SK-N-SH treated with all-trans-retinoic acid at 6 μM for 48 hours (cell line): ENCODE results near the gene KRT25.

Experiments
- ATAC-seq: fragments of 200-7000 bp; cut with Tn5 transposase; 3 replicates; pipeline ENCODE4 v1.9.1; 2020; ENCODE audit warnings: mild to moderate bottlenecking, moderate library complexity
- ARNTL ChIP-seq: fragments of 450-650 bp; formaldehyde crosslinking; IDR thresholded peaks from 2 replicates; pipeline ENCODE4 v1.5.0; 2020; ENCODE audit warnings: low read depth, mild to moderate bottlenecking, moderate library complexity, borderline replicate concordance
- BACH2 ChIP-seq: fragments of 250-450 bp; sonication (Bioruptor Pico); IDR thresholded peaks from 2 replicates; pipeline ENCODE4 v1.9.0; 2021; ENCODE audit warnings: mild to moderate bottlenecking, borderline replicate concordance
- CSDC2 ChIP-seq: fragments of 250-450 bp; sonication (Bioruptor Pico); IDR thresholded peaks from 2 replicates; pipeline ENCODE4 v1.5.0; 2020; ENCODE audit warnings: mild to moderate bottlenecking, moderate library complexity
- CSRNP3 ChIP-seq: fragments of 250-450 bp; sonication (Bioruptor Pico); IDR thresholded peaks from 2 replicates; pipeline ENCODE4 v1.5.1; 2021; ENCODE audit warnings: mild to moderate bottlenecking, moderate library complexity
- ESRRG ChIP-seq: fragments of 250-450 bp; sonication (Bioruptor Pico); IDR thresholded peaks from 2 replicates; pipeline ENCODE4 v1.6.1; 2021; ENCODE audit warnings: mild to moderate bottlenecking
- GLIS3 ChIP-seq: fragments of 250-450 bp; sonication (Bioruptor Pico); IDR thresholded peaks from 2 replicates; pipeline ENCODE4 v1.5.0; 2020; ENCODE audit warnings: mild to moderate bottlenecking, moderate library complexity
- ISL1 ChIP-seq: fragments of 250-450 bp; sonication (Bioruptor Pico); IDR thresholded peaks from 2 replicates; pipeline ENCODE4 v2.1.2; 2022; ENCODE audit warnings: mild to moderate bottlenecking, moderate library complexity
- OSR1 ChIP-seq: fragments of 250-450 bp; sonication (Bioruptor Pico); IDR thresholded peaks from 2 replicates; pipeline ENCODE4 v1.8.0; 2022; ENCODE audit warnings: moderate library complexity, mild to moderate bottlenecking, inconsistent platforms
- PPARA ChIP-seq: fragments of 250-450 bp; sonication (Bioruptor Pico); IDR thresholded peaks from 2 replicates; pipeline ENCODE4 v1.5.0; 2020; ENCODE audit warnings: mild to moderate bottlenecking, borderline replicate concordance
- RARB ChIP-seq: fragments of 250-450 bp; sonication (Bioruptor Pico); IDR thresholded peaks from 2 replicates; pipeline ENCODE4 v1.8.0; 2021; ENCODE audit warnings: mild to moderate bottlenecking, moderate library complexity
- TCF4 ChIP-seq: fragments of 250-450 bp; sonication (Bioruptor Pico); IDR thresholded peaks from 2 replicates; pipeline ENCODE4 v1.8.0; 2021; ENCODE audit warnings: mild to moderate bottlenecking, moderate library complexity, borderline replicate concordance
- TOX ChIP-seq: fragments of 250-450 bp; sonication (Bioruptor Pico); IDR thresholded peaks from 2 replicates; pipeline ENCODE4 v1.8.0; 2021; ENCODE audit warnings: mild to moderate bottlenecking, moderate library complexity, borderline replicate concordance
- ZFP3 ChIP-seq: fragments of 250-450 bp; sonication (Bioruptor Pico); IDR thresholded peaks from 2 replicates; pipeline ENCODE4 v1.5.0; 2020; ENCODE audit warnings: mild to moderate bottlenecking, moderate library complexity
- ZNF565 ChIP-seq: fragments of 450-650 bp; formaldehyde crosslinking; conservative IDR thresholded peaks from 2 replicates; pipeline ENCODE4 v1.5.0; 2020; ENCODE audit warnings: low read depth, mild to moderate bottlenecking, moderate library complexity
- ZNF8 ChIP-seq: fragments of 450-650 bp; formaldehyde crosslinking; IDR thresholded peaks from 2 replicates; pipeline ENCODE4 v1.5.0; 2020; ENCODE audit warnings: mild to moderate bottlenecking, moderate library complexity
- TF ChIP-seq, protein P1 (sequence below): fragments of 250-450 bp; sonication (Bioruptor Pico); IDR thresholded peaks from 2 replicates; pipeline ENCODE4 v1.8.0; 2021; ENCODE audit warnings: low read depth, mild to moderate bottlenecking, moderate library complexity, borderline replicate concordance
- TF ChIP-seq, protein P2 (sequence below): fragments of 250-450 bp; sonication (Bioruptor Pico); IDR thresholded peaks from 2 replicates; pipeline ENCODE4 v1.5.0; 2020; ENCODE audit warnings: mild to moderate bottlenecking, moderate library complexity
- TF ChIP-seq, protein P3 (sequence below): fragments of 250-450 bp; sonication (Bioruptor Pico); IDR thresholded peaks from 2 replicates; pipeline ENCODE4 v1.5.1; 2020; ENCODE audit warnings: low read depth, mild to moderate bottlenecking, moderate library complexity
- TF ChIP-seq, protein P4 (sequence below): fragments of 250-450 bp; sonication (Bioruptor Pico); IDR thresholded peaks from 2 replicates; pipeline ENCODE4 v1.8.0; 2020; ENCODE audit warnings: mild to moderate bottlenecking, moderate library complexity, borderline replicate concordance

Gene KRT25

DNA sequence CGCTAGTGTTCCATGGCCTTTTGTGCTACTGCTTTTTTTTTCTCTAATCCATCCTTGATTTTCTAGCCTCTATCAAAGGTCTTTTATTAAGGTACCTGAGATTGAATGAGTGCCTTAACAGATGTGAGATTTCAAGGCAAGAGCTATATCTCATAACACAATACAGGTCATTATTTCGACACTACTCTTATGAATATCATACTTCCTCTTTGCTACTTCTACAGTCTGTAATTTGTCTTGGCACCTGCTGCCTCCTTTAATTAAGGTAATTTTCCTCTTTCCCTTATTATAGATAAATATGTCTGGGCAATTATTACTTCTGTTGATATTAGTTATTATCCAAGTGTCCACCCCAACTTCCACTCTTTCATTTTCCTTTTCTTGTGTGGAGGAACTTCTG lies 39.3 kb upstream of the KRT25 start:
- no peak for TF ChIP-seq ISL1 (CRISPR knock-in tag)
- TF ChIP-seq OSR1 (CRISPR knock-in tag), result no peak
- no peak for TF ChIP-seq TCF4 (CRISPR knock-in tag)
- TF ChIP-seq ARNTL, result no peak
- TF ChIP-seq, protein P1, sequence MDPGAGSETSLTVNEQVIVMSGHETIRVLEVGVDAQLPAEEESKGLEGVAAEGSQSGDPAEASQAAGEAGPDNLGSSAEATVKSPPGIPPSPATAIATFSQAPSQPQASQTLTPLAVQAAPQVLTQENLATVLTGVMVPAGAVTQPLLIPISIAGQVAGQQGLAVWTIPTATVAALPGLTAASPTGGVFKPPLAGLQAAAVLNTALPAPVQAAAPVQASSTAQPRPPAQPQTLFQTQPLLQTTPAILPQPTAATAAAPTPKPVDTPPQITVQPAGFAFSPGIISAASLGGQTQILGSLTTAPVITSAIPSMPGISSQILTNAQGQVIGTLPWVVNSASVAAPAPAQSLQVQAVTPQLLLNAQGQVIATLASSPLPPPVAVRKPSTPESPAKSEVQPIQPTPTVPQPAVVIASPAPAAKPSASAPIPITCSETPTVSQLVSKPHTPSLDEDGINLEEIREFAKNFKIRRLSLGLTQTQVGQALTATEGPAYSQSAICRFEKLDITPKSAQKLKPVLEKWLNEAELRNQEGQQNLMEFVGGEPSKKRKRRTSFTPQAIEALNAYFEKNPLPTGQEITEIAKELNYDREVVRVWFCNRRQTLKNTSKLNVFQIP, result no peak
- no peak for TF ChIP-seq ZFP3 (CRISPR knock-in tag)
- TF ChIP-seq TOX, result no peak
- no peak for TF ChIP-seq CSDC2 (CRISPR knock-in tag)
- no peak for TF ChIP-seq BACH2 (CRISPR knock-in tag)
- ATAC-seq, result no peak

DNA sequence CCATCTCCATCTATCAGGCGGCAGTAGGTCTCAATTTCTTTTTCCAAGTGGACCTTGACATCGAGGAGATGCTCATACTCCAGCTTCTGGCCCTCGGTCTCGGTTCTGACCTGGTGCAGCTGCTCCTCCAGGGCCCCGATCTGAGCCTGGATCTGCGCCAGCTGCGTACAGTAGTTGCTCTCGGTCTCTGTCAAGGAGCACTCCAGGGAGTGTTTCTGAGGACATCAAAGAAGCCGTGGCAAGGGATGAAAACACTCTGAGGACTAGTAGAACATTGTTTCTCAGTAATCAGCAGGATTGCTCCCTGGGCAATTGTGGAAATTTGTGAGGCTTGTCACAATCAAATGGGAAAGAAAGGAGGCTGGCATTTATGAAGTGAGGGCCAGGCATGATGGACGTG lies 38.7 kb upstream of the KRT25 start:
- no peak for ATAC-seq

GRCh38 chr17:40791787-40792436 lies 36.8 kb upstream of the KRT25 start:
- ATAC-seq, result no peak
- TF ChIP-seq, protein P2, sequence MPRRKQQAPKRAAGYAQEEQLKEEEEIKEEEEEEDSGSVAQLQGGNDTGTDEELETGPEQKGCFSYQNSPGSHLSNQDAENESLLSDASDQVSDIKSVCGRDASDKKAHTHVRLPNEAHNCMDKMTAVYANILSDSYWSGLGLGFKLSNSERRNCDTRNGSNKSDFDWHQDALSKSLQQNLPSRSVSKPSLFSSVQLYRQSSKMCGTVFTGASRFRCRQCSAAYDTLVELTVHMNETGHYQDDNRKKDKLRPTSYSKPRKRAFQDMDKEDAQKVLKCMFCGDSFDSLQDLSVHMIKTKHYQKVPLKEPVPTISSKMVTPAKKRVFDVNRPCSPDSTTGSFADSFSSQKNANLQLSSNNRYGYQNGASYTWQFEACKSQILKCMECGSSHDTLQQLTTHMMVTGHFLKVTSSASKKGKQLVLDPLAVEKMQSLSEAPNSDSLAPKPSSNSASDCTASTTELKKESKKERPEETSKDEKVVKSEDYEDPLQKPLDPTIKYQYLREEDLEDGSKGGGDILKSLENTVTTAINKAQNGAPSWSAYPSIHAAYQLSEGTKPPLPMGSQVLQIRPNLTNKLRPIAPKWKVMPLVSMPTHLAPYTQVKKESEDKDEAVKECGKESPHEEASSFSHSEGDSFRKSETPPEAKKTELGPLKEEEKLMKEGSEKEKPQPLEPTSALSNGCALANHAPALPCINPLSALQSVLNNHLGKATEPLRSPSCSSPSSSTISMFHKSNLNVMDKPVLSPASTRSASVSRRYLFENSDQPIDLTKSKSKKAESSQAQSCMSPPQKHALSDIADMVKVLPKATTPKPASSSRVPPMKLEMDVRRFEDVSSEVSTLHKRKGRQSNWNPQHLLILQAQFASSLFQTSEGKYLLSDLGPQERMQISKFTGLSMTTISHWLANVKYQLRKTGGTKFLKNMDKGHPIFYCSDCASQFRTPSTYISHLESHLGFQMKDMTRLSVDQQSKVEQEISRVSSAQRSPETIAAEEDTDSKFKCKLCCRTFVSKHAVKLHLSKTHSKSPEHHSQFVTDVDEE, result no peak
- TF ChIP-seq BACH2 (CRISPR knock-in tag) (no peak), CSRNP3 (no peak), PPARA (CRISPR knock-in tag) (no peak), CSDC2 (CRISPR knock-in tag) (no peak)
- TF ChIP-seq, protein P3, sequence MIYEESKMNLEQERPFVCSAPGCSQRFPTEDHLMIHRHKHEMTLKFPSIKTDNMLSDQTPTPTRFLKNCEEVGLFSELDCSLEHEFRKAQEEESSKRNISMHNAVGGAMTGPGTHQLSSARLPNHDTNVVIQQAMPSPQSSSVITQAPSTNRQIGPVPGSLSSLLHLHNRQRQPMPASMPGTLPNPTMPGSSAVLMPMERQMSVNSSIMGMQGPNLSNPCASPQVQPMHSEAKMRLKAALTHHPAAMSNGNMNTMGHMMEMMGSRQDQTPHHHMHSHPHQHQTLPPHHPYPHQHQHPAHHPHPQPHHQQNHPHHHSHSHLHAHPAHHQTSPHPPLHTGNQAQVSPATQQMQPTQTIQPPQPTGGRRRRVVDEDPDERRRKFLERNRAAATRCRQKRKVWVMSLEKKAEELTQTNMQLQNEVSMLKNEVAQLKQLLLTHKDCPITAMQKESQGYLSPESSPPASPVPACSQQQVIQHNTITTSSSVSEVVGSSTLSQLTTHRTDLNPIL (CRISPR knock-in tag), result no peak

More for the DNA sequence above, 38.7 kb upstream of the KRT25 start:
- TF ChIP-seq BACH2 (CRISPR knock-in tag) (no peak), RARB (no peak), CSRNP3 (no peak), TCF4 (CRISPR knock-in tag) (no peak), ZFP3 (CRISPR knock-in tag) (no peak), OSR1 (CRISPR knock-in tag) (no peak), PPARA (CRISPR knock-in tag) (no peak), ARNTL (no peak), ZNF565 (no peak), GLIS3 (no peak), ESRRG (CRISPR knock-in tag) (no peak), ZNF8 (CRISPR knock-in tag) (no peak)
- TF ChIP-seq, protein P4, sequence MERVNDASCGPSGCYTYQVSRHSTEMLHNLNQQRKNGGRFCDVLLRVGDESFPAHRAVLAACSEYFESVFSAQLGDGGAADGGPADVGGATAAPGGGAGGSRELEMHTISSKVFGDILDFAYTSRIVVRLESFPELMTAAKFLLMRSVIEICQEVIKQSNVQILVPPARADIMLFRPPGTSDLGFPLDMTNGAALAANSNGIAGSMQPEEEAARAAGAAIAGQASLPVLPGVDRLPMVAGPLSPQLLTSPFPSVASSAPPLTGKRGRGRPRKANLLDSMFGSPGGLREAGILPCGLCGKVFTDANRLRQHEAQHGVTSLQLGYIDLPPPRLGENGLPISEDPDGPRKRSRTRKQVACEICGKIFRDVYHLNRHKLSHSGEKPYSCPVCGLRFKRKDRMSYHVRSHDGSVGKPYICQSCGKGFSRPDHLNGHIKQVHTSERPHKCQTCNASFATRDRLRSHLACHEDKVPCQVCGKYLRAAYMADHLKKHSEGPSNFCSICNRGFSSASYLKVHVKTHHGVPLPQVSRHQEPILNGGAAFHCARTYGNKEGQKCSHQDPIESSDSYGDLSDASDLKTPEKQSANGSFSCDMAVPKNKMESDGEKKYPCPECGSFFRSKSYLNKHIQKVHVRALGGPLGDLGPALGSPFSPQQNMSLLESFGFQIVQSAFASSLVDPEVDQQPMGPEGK (CRISPR knock-in tag), result no peak
- TF ChIP-seq, protein P2, result no peak
